Measurements from ENCODE around the gene KCP.
A peak's percentile ranks its signal among the peaks of the same experiment; 100 is the strongest.

KCP gene

DNA sequence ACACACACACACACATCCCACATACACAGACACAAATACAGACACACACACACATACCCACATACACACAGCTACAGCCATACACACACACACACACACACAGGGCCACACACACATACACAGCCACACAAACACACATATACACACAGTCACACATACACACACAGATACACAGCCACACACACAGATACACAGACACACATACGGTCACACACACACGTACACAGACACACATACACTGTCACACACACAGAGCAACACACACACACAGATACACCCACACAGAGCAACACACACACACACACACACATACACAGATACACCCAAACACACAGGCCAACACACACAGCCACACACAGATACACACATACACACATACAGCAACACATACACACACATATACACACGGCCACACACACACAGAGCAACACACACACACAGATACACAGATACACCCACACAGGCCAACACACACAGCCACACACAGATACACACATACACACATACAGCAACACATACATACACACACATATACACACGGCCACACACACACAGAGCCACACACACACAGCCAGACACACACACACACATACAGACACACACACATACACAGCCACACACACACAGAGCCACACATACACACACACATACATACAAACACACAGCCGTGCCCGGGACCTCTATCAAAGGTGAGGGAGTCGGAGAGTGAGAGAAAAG is 22.3 kb downstream of the KCP start:
- Histone ChIP-seq H3K79me1 (replicated peaks; ENCODE audit: low read length, poor library complexity, severe bottlenecking) (no peaks in the 10 kb centered on the region), H3K27ac (ENCODE audit: low read length, poor library complexity, severe bottlenecking) (no peak overlapping the region), H3K4me1 (ENCODE audit: control insufficient read depth, insufficient read depth, low read depth, low read length) (peaks cover 10% of the 10 kb centered on the region), H4K91ac (ENCODE audit: low read length) (peak overlapping the region; percentile 28), H2AK5ac (ENCODE audit: low read length, severe bottlenecking) (no peak overlapping the region), H3K36me3 (ENCODE audit: control insufficient read depth in 1 of 2, insufficient read depth in 2 of 2, low read depth in 1 of 2, low read length in 2 of 2) (peaks cover 0 to 48% of the 10 kb centered on the region in 2 experiments), H3K4me2 (ENCODE audit: low read length, poor library complexity, severe bottlenecking) (no peak overlapping the region), H2BK5ac (ENCODE audit: low read depth, low read length, poor library complexity, severe bottlenecking) (no peak overlapping the region), H4K8ac (ENCODE audit: low read length) (no peak overlapping the region), H3K27me3 (ENCODE audit: control insufficient read depth in 1 of 2, insufficient read depth in 1 of 2, low read length in 2 of 2) (peaks cover 0 to 40% of the 10 kb centered on the region in 2 experiments), H3K18ac (ENCODE audit: low read depth in 1 of 2, low read length in 2 of 2) (no peak overlapping the region), H2BK15ac (ENCODE audit: low read depth, poor library complexity, severe bottlenecking) (no peak overlapping the region), H2BK12ac (ENCODE audit: low read length in 2 of 2) (no peak overlapping the region), H2BK120ac (ENCODE audit: low read depth, low read length) (no peak overlapping the region), H3K4me3 (ENCODE audit: insufficient read depth in 1 of 2, low read depth in 1 of 2, low read length in 2 of 2) (no peak overlapping the region), H3K9ac (ENCODE audit: low read length) (no peak overlapping the region), H3K9me3 (ENCODE audit: control insufficient read depth, low read length) (no peaks in the 10 kb centered on the region), H3K23ac (ENCODE audit: low read length in 2 of 2) (no peak overlapping the region), H3K14ac (ENCODE audit: low read length in 2 of 2) (peak overlapping the region in 1 of 2 experiments; percentile 50), H2AFZ (ENCODE audit: low read depth, low read length) (no peak overlapping the region), H3K4ac (ENCODE audit: low read depth in 1 of 2, low read length in 2 of 2) (no peak overlapping the region)
- 91% methylated on average over 7 of the region's 7 CpGs for WGBS
- no peak for DNase-seq

GRCh38 chr7:128887169-128888038 is 23.1 kb downstream of the KCP start:
- no peak overlapping the region for H3K27ac ChIP-seq (ENCODE audit: low read length, poor library complexity, severe bottlenecking)
- H3K18ac ChIP-seq (ENCODE audit: low read depth in 1 of 2, low read length in 2 of 2), result no peak overlapping the region
- no peak overlapping the region for H3K9ac ChIP-seq (ENCODE audit: low read length)
- H3K4me3 ChIP-seq (ENCODE audit: insufficient read depth in 1 of 2, low read depth in 1 of 2, low read length in 2 of 2), result no peak overlapping the region
- H3K14ac ChIP-seq (ENCODE audit: low read length in 2 of 2), result peak overlapping the region in 1 of 2 experiments; percentile 30
- H2BK5ac ChIP-seq (ENCODE audit: low read depth, low read length, poor library complexity, severe bottlenecking), result no peak overlapping the region
- H2BK120ac ChIP-seq (ENCODE audit: low read depth, low read length), result no peak overlapping the region
- no peak overlapping the region for H3K4ac ChIP-seq (ENCODE audit: low read depth in 1 of 2, low read length in 2 of 2)
- H3K79me1 ChIP-seq (replicated peaks; ENCODE audit: low read length, poor library complexity, severe bottlenecking), result no peaks in the 10 kb centered on the region
- WGBS, result 97% methylated on average over 7 of the region's 7 CpGs
- no peak overlapping the region for H2AK5ac ChIP-seq (ENCODE audit: low read length, severe bottlenecking)
- no peak overlapping the region for H2BK12ac ChIP-seq (ENCODE audit: low read length in 2 of 2)
- H4K8ac ChIP-seq (ENCODE audit: low read length), result no peak overlapping the region
- peak overlapping the region; percentile 70 for H4K91ac ChIP-seq (ENCODE audit: low read length)
- H2AFZ ChIP-seq (ENCODE audit: low read depth, low read length), result no peak overlapping the region
- no peak for DNase-seq
- H3K27me3 ChIP-seq (ENCODE audit: control insufficient read depth in 1 of 2, insufficient read depth in 1 of 2, low read length in 2 of 2), result peaks cover 0 to 40% of the 10 kb centered on the region in 2 experiments
- H3K36me3 ChIP-seq (ENCODE audit: control insufficient read depth in 1 of 2, insufficient read depth in 2 of 2, low read depth in 1 of 2, low read length in 2 of 2), result peaks cover 0 to 40% of the 10 kb centered on the region in 2 experiments
- no peak overlapping the region for H2BK15ac ChIP-seq (ENCODE audit: low read depth, poor library complexity, severe bottlenecking)
- H3K4me1 ChIP-seq (ENCODE audit: control insufficient read depth, insufficient read depth, low read depth, low read length), result peaks cover 8% of the 10 kb centered on the region
- H3K9me3 ChIP-seq (ENCODE audit: control insufficient read depth, low read length), result no peaks in the 10 kb centered on the region
- H3K4me2 ChIP-seq (ENCODE audit: low read length, poor library complexity, severe bottlenecking), result no peak overlapping the region
- H3K23ac ChIP-seq (ENCODE audit: low read length in 2 of 2), result no peak overlapping the region

GRCh38 chr7:128886391-128887168 is 23.9 kb downstream of the KCP start:
- Histone ChIP-seq H3K27ac (ENCODE audit: low read length, poor library complexity, severe bottlenecking) (no peak overlapping the region), H3K4ac (ENCODE audit: low read depth in 1 of 2, low read length in 2 of 2) (no peak overlapping the region), H3K4me1 (ENCODE audit: control insufficient read depth, insufficient read depth, low read depth, low read length) (peaks cover 8% of the 10 kb centered on the region), H3K9ac (ENCODE audit: low read length) (no peak overlapping the region), H3K14ac (ENCODE audit: low read length in 2 of 2) (no peak overlapping the region), H4K91ac (ENCODE audit: low read length) (no peak overlapping the region), H2BK5ac (ENCODE audit: low read depth, low read length, poor library complexity, severe bottlenecking) (no peak overlapping the region), H2AFZ (ENCODE audit: low read depth, low read length) (no peak overlapping the region), H3K36me3 (ENCODE audit: control insufficient read depth in 1 of 2, insufficient read depth in 2 of 2, low read depth in 1 of 2, low read length in 2 of 2) (peaks cover 0 to 34% of the 10 kb centered on the region in 2 experiments), H2BK120ac (ENCODE audit: low read depth, low read length) (no peak overlapping the region), H3K18ac (ENCODE audit: low read depth in 1 of 2, low read length in 2 of 2) (no peak overlapping the region), H2BK12ac (ENCODE audit: low read length in 2 of 2) (no peak overlapping the region), H3K4me3 (ENCODE audit: insufficient read depth in 1 of 2, low read depth in 1 of 2, low read length in 2 of 2) (no peak overlapping the region), H4K8ac (ENCODE audit: low read length) (no peak overlapping the region), H2AK5ac (ENCODE audit: low read length, severe bottlenecking) (no peak overlapping the region), H3K27me3 (ENCODE audit: control insufficient read depth in 1 of 2, insufficient read depth in 1 of 2, low read length in 2 of 2) (peaks cover 0 to 36% of the 10 kb centered on the region in 2 experiments), H3K23ac (ENCODE audit: low read length in 2 of 2) (no peak overlapping the region), H3K4me2 (ENCODE audit: low read length, poor library complexity, severe bottlenecking) (no peak overlapping the region), H3K79me1 (replicated peaks; ENCODE audit: low read length, poor library complexity, severe bottlenecking) (no peaks in the 10 kb centered on the region), H3K9me3 (ENCODE audit: control insufficient read depth, low read length) (no peaks in the 10 kb centered on the region), H2BK15ac (ENCODE audit: low read depth, poor library complexity, severe bottlenecking) (no peak overlapping the region)
- WGBS, result 90% methylated on average over 9 of the region's 14 CpGs
- no peak for DNase-seq
